BJ (cell line): ENCODE data around the gene KIF2A. TPM values are rescaled to one million over a fixed set of nuclear protein-coding genes. Genes with fewer than 3 reads are reported as not detected.

Experiments
- CTCF ChIA-PET: fragments of 350-600 bp; formaldehyde crosslinking; extraction: SDS; loops from one replicate; lab custom pipeline; 2021; ENCODE audit warnings: antibody characterized with exemption, inconsistent platforms; lab: Yijun Ruan, JAX
- POLR2A ChIA-PET: fragments of 300-600 bp; sonication (Branson Sonifier 250); formaldehyde crosslinking; extraction: SDS; loops from one replicate; lab custom pipeline; 2021; ENCODE audit warnings: antibody characterized with exemption; lab: Charles Lee
- DNase-seq: peaks from one replicate; pipeline ENCODE4 v3.0.0-alpha.2; 2011; ENCODE audit warnings: low read depth
- H3K27me3 ChIP-seq: 2 replicates; pipeline ENCODE4 v1.6.0; 2011; ENCODE audit warnings: low read length; ENCODE audit not compliant: control insufficient read depth, insufficient read depth
- H3K36me3 ChIP-seq: 2 replicates; pipeline ENCODE4 v1.5.1; 2011; ENCODE audit warnings: low read length; ENCODE audit not compliant: control insufficient read depth, insufficient read depth
- H3K4me3 ChIP-seq: 2 replicates; pipeline ENCODE4 v1.5.1; 2011; ENCODE audit warnings: low read depth, mild to moderate bottlenecking, control low read depth, low read length
- CTCF ChIP-seq: IDR thresholded peaks from 2 replicates; pipeline ENCODE4 v1.5.1; 2011; ENCODE audit warnings: low read depth, mild to moderate bottlenecking, control low read depth, inconsistent platforms, low read length, moderate library complexity; ENCODE audit not compliant: insufficient read depth
- polyA plus RNA-seq: library from polyadenylated mRNA; depleted of rRNA; stranded (reverse); fragments of >200 nt; gene quantifications from 2 replicates; pipeline ENCODE4 v1.2.3, GENCODE V29; 2011

KIF2A gene
- polyA plus RNA-seq, 1 experiment, result 11.6 TPM

GRCh38 chr5:62282064-62282463 lies 23.9 kb upstream of the KIF2A start:
- TF ChIP-seq CTCF, result no peak
- CTCF ChIA-PET, result interaction anchor here (1.2 kb wide), 1 partner anchor 14 kb away, joined by 3 read pairs; no protein-coding TSS in a partner anchor
- no peak overlapping the region for H3K4me3 ChIP-seq
- POLR2A ChIA-PET, result interaction anchor here (0.6 kb wide), 1 partner anchor 738 kb away, joined by 6 read pairs; no protein-coding TSS in a partner anchor
- no peaks in the 10 kb centered on the region; the same call in 1 of the 2 replicates for H3K27me3 ChIP-seq
- H3K36me3 ChIP-seq, result no peaks in the 10 kb centered on the region
- DNase-seq, result no peak

- Histone ChIP-seq H3K36me3 (no peaks in the 10 kb centered on the region), H3K4me3 (no peak overlapping the region), H3K27me3 (no peaks in the 10 kb centered on the region; the same call in 1 of the 2 replicates)
- ChIA-PET POLR2A (no interaction called here), CTCF (no interaction called here)
- TF ChIP-seq CTCF, result no peak
- DNase-seq, result no peak
Observed at GRCh38 chr5:62283005-62283404, 23.0 kb upstream of the KIF2A start.

- Histone ChIP-seq H3K27me3 (no peaks in the 10 kb centered on the region; the same call in 1 of the 2 replicates), H3K4me3 (no peak overlapping the region), H3K36me3 (no peaks in the 10 kb centered on the region)
- no peak for DNase-seq
- TF ChIP-seq CTCF, result no peak
- ChIA-PET CTCF (interaction anchor here (1.1 kb wide), 1 partner anchor 12 kb away, joined by 3 read pairs; no protein-coding TSS in a partner anchor), POLR2A (no interaction called here)
Observed at GRCh38 chr5:62283861-62284260, 22.1 kb upstream of the KIF2A start.

- ChIA-PET POLR2A (no interaction called here), CTCF (interaction anchor here (1.1 kb wide), 1 partner anchor 10 kb away, joined by 3 read pairs; no protein-coding TSS in a partner anchor)
- no peak for TF ChIP-seq CTCF
- no peak for DNase-seq
- no peak overlapping the region for H3K4me3 ChIP-seq
- H3K27me3 ChIP-seq, result no peaks in the 10 kb centered on the region; the same call in 1 of the 2 replicates
- H3K36me3 ChIP-seq, result no peaks in the 10 kb centered on the region
Observed at GRCh38 chr5:62284946-62285891, 20.8 kb upstream of the KIF2A start.

- ChIA-PET POLR2A (no interaction called here), CTCF (interaction anchor here (1.4 kb wide), 1 partner anchor 9 kb away, joined by 3 read pairs; no protein-coding TSS in a partner anchor)
- H3K36me3 ChIP-seq, result no peaks in the 10 kb centered on the region
- TF ChIP-seq CTCF, result no peak
- H3K4me3 ChIP-seq, result no peak overlapping the region
- no peaks in the 10 kb centered on the region; the same call in 1 of the 2 replicates for H3K27me3 ChIP-seq
- DNase-seq, result no peak
Observed at GRCh38 chr5:62286834-62287233, 19.2 kb upstream of the KIF2A start.
